Measurements from ENCODE around the gene SOWAHB. TPM values are rescaled to one million over a fixed set of nuclear protein-coding genes. Genes with fewer than 3 reads are reported as not detected.

The SOWAHB gene
- total and polyA plus RNA-seq, 4 donors, result 2.5 to 30.5 (median 10.1) TPM

DNA sequence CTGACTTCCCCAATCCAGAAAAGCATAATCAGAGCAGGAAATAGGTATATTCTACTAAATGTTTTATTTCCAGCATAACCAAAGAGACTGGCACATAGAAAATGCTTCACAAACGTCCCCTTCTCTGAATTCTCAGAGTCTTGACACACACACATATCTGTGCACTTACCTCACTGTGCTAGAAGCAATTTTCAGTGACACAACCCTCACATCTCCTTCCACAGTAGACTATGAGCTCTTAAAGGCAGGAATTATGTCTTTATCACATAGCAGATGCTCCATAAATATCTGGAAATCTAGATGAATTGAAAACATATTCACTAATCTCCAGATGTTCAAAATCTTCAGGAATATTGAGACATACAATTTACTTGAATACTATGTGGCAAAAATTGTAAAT is 5.9 kb downstream of the SOWAHB start:
- Histone ChIP-seq H3K4me1 (ENCODE audit: control insufficient read depth in 4 of 4, insufficient read depth in 4 of 4, low read length in 3 of 4) (peaks cover 9 to 29% (median 20%) of the 10 kb centered on the region in 4 donors), H3K9ac (ENCODE audit: low read depth in 1 of 2, low read length in 2 of 2) (no peak overlapping the region), H3K27me3 (ENCODE audit: control insufficient read depth in 4 of 4, insufficient read depth in 4 of 4, low read length in 3 of 4) (no peaks in the 10 kb centered on the region), H3K36me3 (ENCODE audit: control insufficient read depth in 4 of 4, insufficient read depth in 3 of 4, low read depth in 1 of 4, low read length in 3 of 4) (no peaks in the 10 kb centered on the region), H3K27ac (ENCODE audit: low read depth in 1 of 2, low read length in 2 of 2) (no peak overlapping the region), H3K9me3 (ENCODE audit: control insufficient read depth in 4 of 4, low read length in 3 of 4) (no peaks in the 10 kb centered on the region), H3K4me3 (ENCODE audit: low read depth in 1 of 3, low read length in 3 of 3) (no peak overlapping the region)
- DNase-seq (ENCODE audit: low spot score), result no peak
- TF ChIP-seq, protein P1, sequence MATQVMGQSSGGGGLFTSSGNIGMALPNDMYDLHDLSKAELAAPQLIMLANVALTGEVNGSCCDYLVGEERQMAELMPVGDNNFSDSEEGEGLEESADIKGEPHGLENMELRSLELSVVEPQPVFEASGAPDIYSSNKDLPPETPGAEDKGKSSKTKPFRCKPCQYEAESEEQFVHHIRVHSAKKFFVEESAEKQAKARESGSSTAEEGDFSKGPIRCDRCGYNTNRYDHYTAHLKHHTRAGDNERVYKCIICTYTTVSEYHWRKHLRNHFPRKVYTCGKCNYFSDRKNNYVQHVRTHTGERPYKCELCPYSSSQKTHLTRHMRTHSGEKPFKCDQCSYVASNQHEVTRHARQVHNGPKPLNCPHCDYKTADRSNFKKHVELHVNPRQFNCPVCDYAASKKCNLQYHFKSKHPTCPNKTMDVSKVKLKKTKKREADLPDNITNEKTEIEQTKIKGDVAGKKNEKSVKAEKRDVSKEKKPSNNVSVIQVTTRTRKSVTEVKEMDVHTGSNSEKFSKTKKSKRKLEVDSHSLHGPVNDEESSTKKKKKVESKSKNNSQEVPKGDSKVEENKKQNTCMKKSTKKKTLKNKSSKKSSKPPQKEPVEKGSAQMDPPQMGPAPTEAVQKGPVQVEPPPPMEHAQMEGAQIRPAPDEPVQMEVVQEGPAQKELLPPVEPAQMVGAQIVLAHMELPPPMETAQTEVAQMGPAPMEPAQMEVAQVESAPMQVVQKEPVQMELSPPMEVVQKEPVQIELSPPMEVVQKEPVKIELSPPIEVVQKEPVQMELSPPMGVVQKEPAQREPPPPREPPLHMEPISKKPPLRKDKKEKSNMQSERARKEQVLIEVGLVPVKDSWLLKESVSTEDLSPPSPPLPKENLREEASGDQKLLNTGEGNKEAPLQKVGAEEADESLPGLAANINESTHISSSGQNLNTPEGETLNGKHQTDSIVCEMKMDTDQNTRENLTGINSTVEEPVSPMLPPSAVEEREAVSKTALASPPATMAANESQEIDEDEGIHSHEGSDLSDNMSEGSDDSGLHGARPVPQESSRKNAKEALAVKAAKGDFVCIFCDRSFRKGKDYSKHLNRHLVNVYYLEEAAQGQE (IDR thresholded peaks at IDR 0.05), result no peak
- no peak for TF ChIP-seq ZBTB33 (IDR thresholded peaks at IDR 0.05)
- TF ChIP-seq GABPA (IDR thresholded peaks at IDR 0.05 in 1 of 2, conservative IDR thresholded peaks at IDR 0.05 in 1 of 2), result no peak
- TF ChIP-seq, protein P2, sequence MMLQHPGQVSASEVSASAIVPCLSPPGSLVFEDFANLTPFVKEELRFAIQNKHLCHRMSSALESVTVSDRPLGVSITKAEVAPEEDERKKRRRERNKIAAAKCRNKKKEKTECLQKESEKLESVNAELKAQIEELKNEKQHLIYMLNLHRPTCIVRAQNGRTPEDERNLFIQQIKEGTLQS (IDR thresholded peaks at IDR 0.05), result no peak
- no peak for TF ChIP-seq RAD21 (IDR thresholded peaks at IDR 0.05)
- no peak for TF ChIP-seq HNF4A (conservative IDR thresholded peaks at IDR 0.05)
- TF ChIP-seq, protein P3, sequence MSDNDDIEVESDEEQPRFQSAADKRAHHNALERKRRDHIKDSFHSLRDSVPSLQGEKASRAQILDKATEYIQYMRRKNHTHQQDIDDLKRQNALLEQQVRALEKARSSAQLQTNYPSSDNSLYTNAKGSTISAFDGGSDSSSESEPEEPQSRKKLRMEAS (IDR thresholded peaks at IDR 0.05), result no peak
- TF ChIP-seq NR2F2 (IDR thresholded peaks at IDR 0.05), result no peak
- TF ChIP-seq FOXA1 (IDR thresholded peaks at IDR 0.05), result no peak
- TF ChIP-seq TAF1 (conservative IDR thresholded peaks at IDR 0.05), result no peak
- no peak for TF ChIP-seq JUND (IDR thresholded peaks at IDR 0.05)
- no peak for TF ChIP-seq FOXA2 (IDR thresholded peaks at IDR 0.05)
- TF ChIP-seq HNF4G (IDR thresholded peaks at IDR 0.05), result no peak
- TF ChIP-seq CTCF (IDR thresholded peaks at IDR 0.05; ENCODE audit: low read depth, low read length, missing input control), result no peak
- 57% methylated on average over 1 of the region's 1 CpG for WGBS

DNA sequence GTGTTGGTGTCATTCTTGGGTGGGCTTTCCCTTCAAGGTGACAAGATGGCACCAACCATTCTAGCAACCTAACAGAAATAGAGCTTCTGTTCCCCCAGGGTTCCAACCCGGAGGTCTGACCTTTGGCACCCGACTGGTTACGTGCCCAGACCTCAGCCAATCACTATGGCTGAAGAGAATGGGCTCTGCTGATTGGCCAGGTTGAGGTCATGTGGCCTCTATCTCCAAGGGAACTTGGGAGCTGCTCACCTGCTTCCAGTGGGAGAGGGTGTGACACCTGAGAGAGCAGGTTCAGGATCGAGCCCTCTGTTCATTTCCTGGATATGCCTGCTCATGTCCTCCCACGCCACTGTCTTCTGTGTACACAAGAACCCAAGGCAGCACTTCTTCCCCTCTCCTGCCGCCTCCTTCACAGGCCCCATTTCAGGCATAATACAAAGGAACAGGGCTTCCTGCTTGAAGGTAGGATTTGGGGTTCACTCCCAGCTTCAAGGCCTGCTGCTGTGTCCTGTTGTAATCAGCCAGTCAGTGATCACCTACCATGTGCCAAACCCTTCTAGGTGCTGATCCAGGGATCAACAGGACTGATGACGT is 11.0 kb downstream of the SOWAHB start:
- 95% methylated on average over 7 of the region's 7 CpGs for WGBS
- Histone ChIP-seq H3K36me3 (ENCODE audit: control insufficient read depth in 4 of 4, insufficient read depth in 3 of 4, low read depth in 1 of 4, low read length in 3 of 4) (no peaks in the 10 kb centered on the region), H3K27ac (ENCODE audit: low read depth in 1 of 2, low read length in 2 of 2) (no peak overlapping the region), H3K4me3 (ENCODE audit: low read depth in 1 of 3, low read length in 3 of 3) (no peak overlapping the region), H3K9me3 (ENCODE audit: control insufficient read depth in 4 of 4, low read length in 3 of 4) (no peaks in the 10 kb centered on the region), H3K27me3 (ENCODE audit: control insufficient read depth in 4 of 4, insufficient read depth in 4 of 4, low read length in 3 of 4) (no peaks in the 10 kb centered on the region), H3K9ac (ENCODE audit: low read depth in 1 of 2, low read length in 2 of 2) (no peak overlapping the region), H3K4me1 (ENCODE audit: control insufficient read depth in 4 of 4, insufficient read depth in 4 of 4, low read length in 3 of 4) (peaks cover 0 to 3% (median 0%) of the 10 kb centered on the region in 4 donors)
- DNase-seq (ENCODE audit: low spot score), result no peak
- no peak for TF ChIP-seq HNF4A (conservative IDR thresholded peaks at IDR 0.05)
- TF ChIP-seq SP1 (IDR thresholded peaks at IDR 0.05), result no peak
- TF ChIP-seq FOXA2 (IDR thresholded peaks at IDR 0.05), result no peak
- no peak for TF ChIP-seq GABPA (IDR thresholded peaks at IDR 0.05 in 1 of 2, conservative IDR thresholded peaks at IDR 0.05 in 1 of 2)
- no peak for TF ChIP-seq RAD21 (IDR thresholded peaks at IDR 0.05)
- TF ChIP-seq HNF4G (IDR thresholded peaks at IDR 0.05), result no peak
